Activated naive CD8-positive, alpha-beta T cell (primary cell): ENCODE measurements around the gene STRN4.

Experiments used
- H3K27ac Mint-ChIP-seq: one replicate; pipeline ENCODE4 v1.8.0; 2021; ENCODE audit warnings: mixed read lengths
- H3K27me3 Mint-ChIP-seq: one replicate; pipeline ENCODE4 v1.8.0; 2021; ENCODE audit warnings: mixed read lengths
- H3K36me3 Mint-ChIP-seq: one replicate; pipeline ENCODE4 v1.8.0; 2021; ENCODE audit warnings: mixed read lengths
- H3K4me1 Mint-ChIP-seq: one replicate; pipeline ENCODE4 v1.8.0; 2021; ENCODE audit warnings: low read depth, mixed read lengths
- H3K4me3 Mint-ChIP-seq: one replicate; pipeline ENCODE4 v1.8.0; 2021; ENCODE audit warnings: mild to moderate bottlenecking, mixed read lengths
- H3K9me3 Mint-ChIP-seq: one replicate; pipeline ENCODE4 v1.8.0; 2021; ENCODE audit warnings: low read depth, mixed read lengths

The STRN4 gene

GRCh38 chr19:46726971-46727501 is 19.2 kb downstream of the STRN4 start:
- Mint-ChIP-seq H3K4me3 (no peak overlapping the region), H3K9me3 (no peaks in the 10 kb centered on the region), H3K27me3 (no peaks in the 10 kb centered on the region), H3K4me1 (peaks cover 13% of the 10 kb centered on the region), H3K27ac (no peak overlapping the region), H3K36me3 (no peaks in the 10 kb centered on the region)

- Mint-ChIP-seq H3K4me3 (no peak overlapping the region), H3K9me3 (no peaks in the 10 kb centered on the region), H3K4me1 (peaks cover 14% of the 10 kb centered on the region), H3K27ac (no peak overlapping the region), H3K27me3 (no peaks in the 10 kb centered on the region), H3K36me3 (no peaks in the 10 kb centered on the region)
Observed at GRCh38 chr19:46726551-46726950, 19.7 kb downstream of the STRN4 start.

- Mint-ChIP-seq H3K36me3 (no peaks in the 10 kb centered on the region), H3K4me1 (peaks cover 14% of the 10 kb centered on the region), H3K4me3 (no peak overlapping the region), H3K9me3 (no peaks in the 10 kb centered on the region), H3K27me3 (no peaks in the 10 kb centered on the region), H3K27ac (no peak overlapping the region)
Observed at GRCh38 chr19:46725859-46726393, 20.3 kb downstream of the STRN4 start.

GRCh38 chr19:46725036-46725820 is 21.0 kb downstream of the STRN4 start:
- Mint-ChIP-seq H3K27ac (no peak overlapping the region), H3K4me1 (peaks cover 16% of the 10 kb centered on the region), H3K4me3 (no peak overlapping the region), H3K36me3 (no peaks in the 10 kb centered on the region), H3K9me3 (no peaks in the 10 kb centered on the region), H3K27me3 (no peaks in the 10 kb centered on the region)

GRCh38 chr19:46724468-46724867 is 21.8 kb downstream of the STRN4 start:
- Mint-ChIP-seq H3K4me1 (peaks cover 17% of the 10 kb centered on the region), H3K27ac (no peak overlapping the region), H3K9me3 (no peaks in the 10 kb centered on the region), H3K27me3 (no peaks in the 10 kb centered on the region), H3K36me3 (no peaks in the 10 kb centered on the region), H3K4me3 (no peak overlapping the region)

GRCh38 chr19:46723471-46723870 is 22.8 kb downstream of the STRN4 start:
- peaks cover 20% of the 10 kb centered on the region for H3K4me1 Mint-ChIP-seq
- H3K27ac Mint-ChIP-seq: no peak overlapping the region
- no peak overlapping the region for H3K4me3 Mint-ChIP-seq
- H3K36me3 Mint-ChIP-seq: peaks cover 2% of the 10 kb centered on the region
- H3K27me3 Mint-ChIP-seq: no peaks in the 10 kb centered on the region
- no peaks in the 10 kb centered on the region for H3K9me3 Mint-ChIP-seq

GRCh38 chr19:46723023-46723461 is 23.2 kb downstream of the STRN4 start:
- no peaks in the 10 kb centered on the region for H3K9me3 Mint-ChIP-seq
- no peaks in the 10 kb centered on the region for H3K27me3 Mint-ChIP-seq
- peaks cover 24% of the 10 kb centered on the region for H3K4me1 Mint-ChIP-seq
- H3K4me3 Mint-ChIP-seq: no peak overlapping the region
- H3K36me3 Mint-ChIP-seq: peaks cover 2% of the 10 kb centered on the region
- H3K27ac Mint-ChIP-seq: no peak overlapping the region

- Mint-ChIP-seq H3K27me3 (no peaks in the 10 kb centered on the region), H3K9me3 (no peaks in the 10 kb centered on the region), H3K36me3 (peaks cover 2% of the 10 kb centered on the region), H3K4me3 (no peak overlapping the region), H3K27ac (no peak overlapping the region), H3K4me1 (peaks cover 28% of the 10 kb centered on the region)
Observed at GRCh38 chr19:46722421-46723022, 23.7 kb downstream of the STRN4 start.

- no peak overlapping the region for H3K27ac Mint-ChIP-seq
- no peaks in the 10 kb centered on the region for H3K9me3 Mint-ChIP-seq
- H3K27me3 Mint-ChIP-seq: no peaks in the 10 kb centered on the region
- H3K4me1 Mint-ChIP-seq: peaks cover 28% of the 10 kb centered on the region
- H3K36me3 Mint-ChIP-seq: peaks cover 2% of the 10 kb centered on the region
- no peak overlapping the region for H3K4me3 Mint-ChIP-seq
Observed at GRCh38 chr19:46722004-46722380, 24.3 kb downstream of the STRN4 start.

GRCh38 chr19:46721269-46722003 is 24.8 kb downstream of the STRN4 start:
- H3K36me3 Mint-ChIP-seq: peaks cover 2% of the 10 kb centered on the region
- H3K9me3 Mint-ChIP-seq: no peaks in the 10 kb centered on the region
- peaks cover 28% of the 10 kb centered on the region for H3K4me1 Mint-ChIP-seq
- no peak overlapping the region for H3K27ac Mint-ChIP-seq
- no peak overlapping the region for H3K4me3 Mint-ChIP-seq
- no peaks in the 10 kb centered on the region for H3K27me3 Mint-ChIP-seq

- Mint-ChIP-seq H3K9me3 (no peaks in the 10 kb centered on the region), H3K36me3 (peaks cover 2% of the 10 kb centered on the region), H3K4me3 (no peak overlapping the region)
Observed at GRCh38 chr19:46720503-46721239, 25.6 kb downstream of the STRN4 start.

GRCh38 chr19:46719629-46720502 is 26.4 kb downstream of the STRN4 start:
- H3K4me3 Mint-ChIP-seq: no peak overlapping the region
- H3K36me3 Mint-ChIP-seq: peaks cover 2% of the 10 kb centered on the region
- H3K9me3 Mint-ChIP-seq: no peaks in the 10 kb centered on the region
- no peak overlapping the region for H3K27ac Mint-ChIP-seq
- peaks cover 33% of the 10 kb centered on the region for H3K4me1 Mint-ChIP-seq
- H3K27me3 Mint-ChIP-seq: no peaks in the 10 kb centered on the region

More at GRCh38 chr19:46720503-46721239, 25.6 kb downstream of the STRN4 start:
- H3K4me1 Mint-ChIP-seq: peaks cover 28% of the 10 kb centered on the region
- no peak overlapping the region for H3K27ac Mint-ChIP-seq
- H3K27me3 Mint-ChIP-seq: no peaks in the 10 kb centered on the region

- H3K36me3 Mint-ChIP-seq: peaks cover 2% of the 10 kb centered on the region
- no peaks in the 10 kb centered on the region for H3K27me3 Mint-ChIP-seq
- no peaks in the 10 kb centered on the region for H3K9me3 Mint-ChIP-seq
- H3K4me3 Mint-ChIP-seq: peak overlapping the region; percentile 92
- peaks cover 37% of the 10 kb centered on the region for H3K4me1 Mint-ChIP-seq
- peak overlapping the region; percentile 28 for H3K27ac Mint-ChIP-seq
Observed at GRCh38 chr19:46718934-46719622, 27.2 kb downstream of the STRN4 start.
